NT2/D1 (cell line): ENCODE results near the gene MAGEC1.

Experiments used
- DNase-seq: peaks from one replicate; pipeline ENCODE4 v3.0.0-alpha.2; 2011; ENCODE audit warnings: low read depth, low spot score
- H3K27me3 ChIP-seq: 2 replicates; pipeline ENCODE4 v1.6.0; 2011; ENCODE audit warnings: mild to moderate bottlenecking; ENCODE audit not compliant: insufficient read length, insufficient read depth
- H3K36me3 ChIP-seq: 2 replicates; pipeline ENCODE4 v1.6.1; 2011; ENCODE audit warnings: mild to moderate bottlenecking, low read length, mixed read lengths; ENCODE audit not compliant: insufficient read depth, insufficient read length
- H3K4me1 ChIP-seq: 2 replicates; pipeline ENCODE4 v1.5.1; 2011; ENCODE audit not compliant: insufficient read depth, insufficient read length
- H3K4me3 ChIP-seq: 2 replicates; pipeline ENCODE4 v1.5.1; 2011; ENCODE audit warnings: low read depth; ENCODE audit not compliant: insufficient read length
- H3K9ac ChIP-seq: 2 replicates; pipeline ENCODE4 v1.6.0; 2011; ENCODE audit warnings: low read depth; ENCODE audit not compliant: insufficient read length
- H3K9me3 ChIP-seq: 2 replicates; pipeline ENCODE4 v1.5.1; 2011; ENCODE audit warnings: mild to moderate bottlenecking, low read length; ENCODE audit not compliant: insufficient read depth
- SUZ12 ChIP-seq: IDR thresholded peaks from 2 replicates; pipeline ENCODE4 v1.6.1; 2011; ENCODE audit not compliant: insufficient read length, insufficient read depth; ENCODE audit errors: extremely low read depth
- YY1 ChIP-seq: IDR thresholded peaks from 2 replicates; pipeline ENCODE4 v1.6.1; 2011; ENCODE audit not compliant: insufficient read length, insufficient read depth
- ZNF274 ChIP-seq: IDR thresholded peaks from 2 replicates; pipeline ENCODE4 v1.6.1; 2011; ENCODE audit warnings: mild to moderate bottlenecking, low read depth, low read length

The MAGEC1 gene

DNA sequence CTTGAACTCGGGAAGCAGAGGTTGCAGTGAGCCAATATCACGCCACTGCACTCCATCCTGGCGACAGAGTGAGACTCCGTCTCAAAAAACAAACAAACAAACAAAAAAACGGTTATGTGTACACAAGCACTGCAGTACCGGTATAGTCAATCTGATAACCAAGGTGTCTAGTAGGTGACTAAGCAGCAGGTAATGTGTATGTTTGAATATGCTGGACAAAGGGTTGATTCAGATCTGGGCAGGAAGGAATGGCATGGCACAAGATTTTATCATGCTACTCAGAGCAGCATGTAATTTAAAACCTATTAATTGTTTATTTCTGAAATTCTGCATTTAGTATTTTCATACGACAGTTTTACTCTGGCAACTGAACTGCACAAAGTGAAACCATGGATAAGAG is 41.7 kb downstream of the MAGEC1 start:
- DNase-seq: no peak
- H3K27me3 ChIP-seq: no peaks in the 10 kb centered on the region

DNA sequence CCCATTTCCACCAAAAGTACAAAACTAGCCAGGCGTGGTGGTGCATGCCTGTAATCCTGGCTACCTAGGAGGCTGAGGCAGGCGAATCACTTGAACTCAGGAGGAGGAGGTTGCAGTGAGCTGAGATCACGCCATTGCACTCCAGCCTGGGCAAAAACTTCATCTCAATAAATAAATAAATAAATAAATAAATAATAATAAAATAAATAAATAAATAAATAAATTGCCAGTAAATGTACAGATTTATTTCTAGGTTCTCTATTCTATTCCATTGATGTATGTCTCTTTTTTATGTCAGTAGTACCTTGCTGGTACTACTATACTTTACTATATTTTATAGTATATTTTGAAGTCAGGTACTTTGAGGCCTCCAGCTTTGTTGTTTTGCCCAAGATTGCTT is 43.7 kb downstream of the MAGEC1 start:
- no peak overlapping the region for H3K4me3 ChIP-seq
- no peaks in the 10 kb centered on the region for H3K36me3 ChIP-seq
- no peak overlapping the region for H3K9ac ChIP-seq
- no peak for DNase-seq
- H3K27me3 ChIP-seq: no peaks in the 10 kb centered on the region
- H3K4me1 ChIP-seq: no peaks in the 10 kb centered on the region
- TF ChIP-seq SUZ12 (no peak), YY1 (no peak), ZNF274 (no peak)
- H3K9me3 ChIP-seq: no peaks in the 10 kb centered on the region

More for the DNA sequence above, 41.7 kb downstream of the MAGEC1 start:
- H3K4me3 ChIP-seq: no peak overlapping the region
- no peaks in the 10 kb centered on the region for H3K9me3 ChIP-seq
- H3K4me1 ChIP-seq: no peaks in the 10 kb centered on the region
- no peak overlapping the region for H3K9ac ChIP-seq
- no peak for TF ChIP-seq SUZ12
- TF ChIP-seq YY1: no peak
- TF ChIP-seq ZNF274: no peak
- no peaks in the 10 kb centered on the region for H3K36me3 ChIP-seq

DNA sequence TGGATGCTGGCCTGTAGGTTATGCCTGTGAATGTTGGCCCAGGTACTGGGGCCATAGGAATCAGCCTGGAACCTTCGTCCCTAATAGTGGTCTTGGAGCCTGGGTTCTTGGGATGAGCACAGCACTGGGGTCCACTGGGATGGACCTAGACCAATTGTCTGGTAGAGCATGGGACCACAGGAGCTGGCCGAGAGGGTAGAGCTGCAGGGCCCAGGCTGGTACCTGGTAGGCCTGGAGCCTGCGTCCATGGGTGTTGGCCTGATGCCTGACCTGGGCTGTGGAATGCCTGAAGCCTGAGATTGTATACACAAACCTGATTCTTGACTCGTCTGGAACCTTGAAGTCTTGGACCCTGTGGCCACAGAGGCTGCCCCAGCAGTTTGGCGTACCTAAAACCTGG is 48.9 kb downstream of the MAGEC1 start:
- TF ChIP-seq SUZ12 (no peak), YY1 (no peak), ZNF274 (no peak)
- Histone ChIP-seq H3K36me3 (no peaks in the 10 kb centered on the region), H3K4me3 (no peak overlapping the region), H3K4me1 (no peaks in the 10 kb centered on the region), H3K9me3 (no peaks in the 10 kb centered on the region), H3K27me3 (no peaks in the 10 kb centered on the region), H3K9ac (no peak overlapping the region)
- DNase-seq: no peak

DNA sequence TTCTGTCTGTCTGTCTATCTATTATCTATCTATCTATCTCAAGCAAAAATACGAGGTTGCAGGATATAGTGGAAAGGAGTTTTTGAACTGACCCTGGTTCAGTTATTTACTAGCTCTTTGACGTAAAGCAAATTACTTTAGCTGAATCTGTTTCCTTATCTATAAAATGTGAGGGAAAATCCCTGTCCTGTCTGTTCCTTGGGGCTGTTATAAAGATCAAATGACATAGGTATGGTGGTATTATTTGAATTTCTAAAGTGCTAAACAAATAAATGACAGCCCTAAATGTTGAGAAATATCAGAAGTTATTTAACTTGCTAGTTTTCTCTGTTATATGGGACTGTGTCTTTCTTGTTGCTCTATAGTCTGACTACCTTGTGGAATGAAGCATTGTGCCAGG is 55.0 kb downstream of the MAGEC1 start:
- H3K9ac ChIP-seq: no peak overlapping the region
- no peak overlapping the region for H3K4me3 ChIP-seq
- H3K27me3 ChIP-seq: no peaks in the 10 kb centered on the region
- no peaks in the 10 kb centered on the region for H3K36me3 ChIP-seq
- TF ChIP-seq ZNF274 (no peak), SUZ12 (no peak), YY1 (no peak)
- DNase-seq: no peak
- H3K4me1 ChIP-seq: no peaks in the 10 kb centered on the region
- H3K9me3 ChIP-seq: no peaks in the 10 kb centered on the region
